ENCODE measurements around the gene UROC1.

Gene UROC1

GRCh38 chr3:126459763-126460127 lies 57.8 kb downstream of the UROC1 start:
- DNase-seq (ENCODE audit: low spot score): no peak

GRCh38 chr3:126459111-126459762 lies 58.3 kb downstream of the UROC1 start:
- DNase-seq (ENCODE audit: low spot score): no peak

GRCh38 chr3:126456766-126457388 lies 60.7 kb downstream of the UROC1 start:
- DNase-seq (ENCODE audit: low spot score): no peak

GRCh38 chr3:126456211-126456610 lies 61.4 kb downstream of the UROC1 start:
- DNase-seq (ENCODE audit: low spot score): no peak

GRCh38 chr3:126454437-126455198 lies 63.0 kb downstream of the UROC1 start:
- DNase-seq (ENCODE audit: low spot score): no peak

GRCh38 chr3:126454025-126454424 lies 63.5 kb downstream of the UROC1 start:
- DNase-seq (ENCODE audit: low spot score): no peak

GRCh38 chr3:126452213-126452612 lies 65.4 kb downstream of the UROC1 start:
- peak; percentile 28 for DNase-seq (ENCODE audit: low spot score)

- no peak for DNase-seq (ENCODE audit: low spot score)
Measured at GRCh38 chr3:126451511-126451910, 66.1 kb downstream of the UROC1 start.

GRCh38 chr3:126450744-126451143 lies 66.8 kb downstream of the UROC1 start:
- DNase-seq (ENCODE audit: low spot score): no peak

- no peak for DNase-seq (ENCODE audit: low spot score)
Measured at GRCh38 chr3:126450219-126450618, 67.4 kb downstream of the UROC1 start.

- no peak for DNase-seq (ENCODE audit: low spot score)
Measured at GRCh38 chr3:126449621-126450051, 67.9 kb downstream of the UROC1 start.

- DNase-seq (ENCODE audit: low spot score): no peak
Measured at GRCh38 chr3:126448893-126449180, 68.7 kb downstream of the UROC1 start.

- DNase-seq (ENCODE audit: low spot score): no peak
Measured at GRCh38 chr3:126448136-126448892, 69.3 kb downstream of the UROC1 start.

GRCh38 chr3:126447456-126448106 lies 70.0 kb downstream of the UROC1 start:
- no peak for DNase-seq (ENCODE audit: low spot score)

GRCh38 chr3:126446791-126447190 lies 70.8 kb downstream of the UROC1 start:
- no peak for DNase-seq (ENCODE audit: low spot score)

GRCh38 chr3:126446301-126446700 lies 71.3 kb downstream of the UROC1 start:
- DNase-seq (ENCODE audit: low spot score): no peak

- no peak for DNase-seq (ENCODE audit: low spot score)
Measured at GRCh38 chr3:126445506-126445905, 72.1 kb downstream of the UROC1 start.

GRCh38 chr3:126442856-126443242 lies 74.7 kb downstream of the UROC1 start:
- no peak for DNase-seq (ENCODE audit: low spot score)

GRCh38 chr3:126442094-126442855 lies 75.3 kb downstream of the UROC1 start:
- DNase-seq (ENCODE audit: low spot score): no peak

GRCh38 chr3:126441256-126441880 lies 76.2 kb downstream of the UROC1 start:
- no peak for DNase-seq (ENCODE audit: low spot score)

GRCh38 chr3:126440709-126440995 lies 76.9 kb downstream of the UROC1 start:
- no peak for DNase-seq (ENCODE audit: low spot score)
